Progenitor cell of endocrine pancreas (in vitro differentiated cells): ENCODE results near the gene ZER1. TPM values are rescaled to one million over a fixed set of nuclear protein-coding genes. Genes with fewer than 3 reads are reported as not detected.

ENCODE experiments used
- DNase-seq: peaks from one replicate; pipeline ENCODE4 v3.0.0; 2021; ENCODE audit warnings: low spot score; ENCODE audit not compliant: unreplicated experiment
- H3K27ac Mint-ChIP-seq: 2 replicates; pipeline ENCODE4 v1.8.0; 2021; ENCODE audit warnings: mild to moderate bottlenecking, moderate library complexity, mixed read lengths
- H3K27me3 Mint-ChIP-seq: 2 replicates; pipeline ENCODE4 v1.8.0; 2021; ENCODE audit warnings: mixed read lengths
- H3K36me3 Mint-ChIP-seq: 2 replicates; pipeline ENCODE4 v1.8.0; 2022; ENCODE audit warnings: mixed read lengths; ENCODE audit not compliant: insufficient read depth
- H3K4me1 Mint-ChIP-seq: 2 replicates; pipeline ENCODE4 v1.8.0; 2021; ENCODE audit warnings: low read depth, mixed read lengths
- H3K4me3 Mint-ChIP-seq: 2 replicates; pipeline ENCODE4 v1.8.0; 2021; ENCODE audit warnings: low read depth, mild to moderate bottlenecking, moderate library complexity, mixed read lengths
- H3K9me3 Mint-ChIP-seq: 2 replicates; pipeline ENCODE4 v1.8.0; 2021; ENCODE audit warnings: low read depth, mixed read lengths
- CTCF ChIP-seq: fragments of 200-600 bp; sonication (generic); IDR thresholded peaks from one replicate; pipeline ENCODE4 v1.5.0; 2021; ENCODE audit warnings: antibody characterized with exemption, mild to moderate bottlenecking; ENCODE audit not compliant: unreplicated experiment
- total RNA-seq: library from RNA; stranded (reverse); gene quantifications from 2 replicates; pipeline ENCODE4 v1.2.1, GENCODE V29; 2021

ZER1 gene
- total RNA-seq, 1 donor from 2014 or later = 38.4 TPM

- H3K36me3 Mint-ChIP-seq = peaks cover 1% of the 10 kb centered on the region
- TF ChIP-seq CTCF = no peak
- H3K9me3 Mint-ChIP-seq = no peaks in the 10 kb centered on the region
- no peak overlapping the region for H3K4me3 Mint-ChIP-seq
- H3K27ac Mint-ChIP-seq = peak overlapping the region; percentile 84
- no peak for DNase-seq
- peaks cover 19% of the 10 kb centered on the region for H3K4me1 Mint-ChIP-seq
- H3K27me3 Mint-ChIP-seq = no peaks in the 10 kb centered on the region
Observed at GRCh38 chr9:128765499-128765898, 6.2 kb downstream of the ZER1 start.

- no peak for DNase-seq
- H3K27ac Mint-ChIP-seq = peak overlapping the region; percentile 82
Observed at GRCh38 chr9:128764361-128764760, 7.4 kb downstream of the ZER1 start.

GRCh38 chr9:128762671-128763449 lies 8.9 kb downstream of the ZER1 start:
- no peak for DNase-seq
- H3K27me3 Mint-ChIP-seq = no peaks in the 10 kb centered on the region
- no peak for TF ChIP-seq CTCF
- peaks cover 13% of the 10 kb centered on the region for H3K4me1 Mint-ChIP-seq
- no peaks in the 10 kb centered on the region for H3K9me3 Mint-ChIP-seq
- H3K4me3 Mint-ChIP-seq = no peak overlapping the region
- H3K27ac Mint-ChIP-seq = peak overlapping the region; percentile 75
- H3K36me3 Mint-ChIP-seq = no peaks in the 10 kb centered on the region

More at GRCh38 chr9:128764361-128764760, 7.4 kb downstream of the ZER1 start:
- Mint-ChIP-seq H3K36me3 (no peaks in the 10 kb centered on the region), H3K4me1 (peaks cover 13% of the 10 kb centered on the region), H3K9me3 (no peaks in the 10 kb centered on the region), H3K27me3 (no peaks in the 10 kb centered on the region), H3K4me3 (no peak overlapping the region)
- no peak for TF ChIP-seq CTCF

GRCh38 chr9:128757602-128758001 lies 14.1 kb downstream of the ZER1 start:
- H3K4me3 Mint-ChIP-seq = no peak overlapping the region
- H3K9me3 Mint-ChIP-seq = no peaks in the 10 kb centered on the region
- TF ChIP-seq CTCF = no peak
- no peaks in the 10 kb centered on the region for H3K36me3 Mint-ChIP-seq
- no peaks in the 10 kb centered on the region for H3K4me1 Mint-ChIP-seq
- DNase-seq = no peak
- H3K27me3 Mint-ChIP-seq = no peaks in the 10 kb centered on the region
- H3K27ac Mint-ChIP-seq = no peak overlapping the region

- Mint-ChIP-seq H3K9me3 (no peaks in the 10 kb centered on the region), H3K27me3 (no peaks in the 10 kb centered on the region), H3K27ac (no peak overlapping the region), H3K4me1 (no peaks in the 10 kb centered on the region), H3K36me3 (no peaks in the 10 kb centered on the region), H3K4me3 (no peak overlapping the region)
- no peak for DNase-seq
- TF ChIP-seq CTCF = no peak
Observed at GRCh38 chr9:128753627-128754026, 18.1 kb downstream of the ZER1 start.
